Measurements from ENCODE around the gene FSTL5.

FSTL5 gene

GRCh38 chr4:161454860-161455259 lies 708.9 kb downstream of the FSTL5 start:
- DNase-seq (ENCODE audit: low read depth) = no peak

- no peak for DNase-seq (ENCODE audit: low read depth)
Measured at GRCh38 chr4:161448550-161449180, 715.1 kb downstream of the FSTL5 start.

DNA sequence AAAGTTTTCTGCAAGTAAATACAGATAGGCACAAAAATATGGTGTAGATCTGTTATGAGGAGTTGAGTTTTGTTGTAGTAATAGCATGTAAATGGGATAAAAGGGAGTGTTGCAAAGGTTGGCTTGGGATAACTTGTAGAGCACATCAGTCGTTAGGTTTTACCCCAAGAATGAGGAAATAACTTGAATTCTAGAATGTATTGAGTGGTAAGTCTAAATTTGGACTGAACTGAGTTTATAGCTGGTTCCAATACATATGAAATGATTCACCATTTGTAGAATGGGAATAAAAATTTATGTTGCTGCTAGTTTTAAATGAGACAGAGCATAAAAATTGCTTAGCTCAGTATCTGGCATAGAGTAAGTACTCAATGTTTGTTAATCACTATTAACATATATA lies 719.2 kb downstream of the FSTL5 start:
- DNase-seq (ENCODE audit: low read depth) = no peak

- DNase-seq (ENCODE audit: low read depth) = no peak
Measured at GRCh38 chr4:161442921-161443320, 720.9 kb downstream of the FSTL5 start.

DNA sequence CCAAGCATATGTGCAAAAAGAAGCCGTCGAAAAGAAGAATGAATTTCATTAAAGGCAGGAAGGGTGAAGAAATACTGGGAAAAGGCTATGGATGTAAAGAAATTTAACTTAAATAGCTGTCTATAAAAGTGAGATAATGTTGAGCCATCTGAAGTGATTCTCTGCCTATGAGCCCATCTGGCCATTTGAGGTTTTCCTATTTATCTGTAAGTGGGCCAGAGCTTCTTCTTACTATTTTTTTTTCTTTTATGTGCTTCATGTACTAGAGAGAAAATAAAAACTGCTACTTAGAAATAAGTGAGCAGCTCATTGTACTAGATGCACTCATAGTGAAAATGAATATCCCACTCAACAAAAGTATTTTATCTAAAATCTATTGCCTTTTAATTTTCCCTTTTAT lies 725.7 kb downstream of the FSTL5 start:
- no peak for DNase-seq (ENCODE audit: low read depth)

- DNase-seq (ENCODE audit: low read depth) = no peak
Measured at GRCh38 chr4:161428180-161428965, 735.4 kb downstream of the FSTL5 start.

DNA sequence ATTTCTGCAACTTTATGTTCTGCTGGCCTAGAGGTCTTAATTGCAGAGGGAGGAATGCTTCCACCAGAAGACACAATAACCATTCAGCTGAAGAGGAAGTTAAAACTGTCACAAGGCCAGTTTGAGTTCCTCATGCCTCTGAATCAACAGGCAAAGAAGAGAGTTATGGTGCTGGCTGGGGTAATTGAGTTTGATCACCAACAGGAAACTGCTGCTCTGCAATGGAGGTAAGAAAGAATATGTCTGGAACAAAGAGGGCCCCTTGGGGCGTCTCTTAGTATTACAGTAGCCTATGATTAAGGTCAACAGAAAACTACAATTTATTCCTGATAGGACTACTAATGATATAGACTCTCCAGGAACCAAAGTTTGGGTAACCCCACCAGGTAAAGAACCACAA lies 744.0 kb downstream of the FSTL5 start:
- DNase-seq (ENCODE audit: low read depth) = no peak

DNA sequence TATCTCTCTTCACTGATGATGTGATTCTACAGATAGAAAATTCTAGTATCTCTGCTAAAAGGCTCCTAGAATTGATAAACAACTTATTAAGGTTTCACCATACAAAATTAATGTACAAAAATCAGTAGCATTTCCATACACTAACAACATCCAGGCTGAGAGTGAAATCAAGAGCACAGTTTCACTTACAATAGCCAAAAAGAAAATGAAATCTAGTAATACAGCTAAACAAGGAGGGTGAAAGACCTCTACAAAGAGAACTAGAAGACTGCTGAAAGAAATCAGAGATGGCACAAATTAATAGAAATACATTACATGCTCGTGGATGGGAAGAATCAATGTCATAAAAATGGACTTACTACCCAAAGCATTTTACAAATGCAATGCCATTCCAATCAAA lies 751.9 kb downstream of the FSTL5 start:
- no peak for DNase-seq (ENCODE audit: low read depth)

GRCh38 chr4:161404346-161405110 lies 759.3 kb downstream of the FSTL5 start:
- no peak for DNase-seq (ENCODE audit: low read depth)

DNA sequence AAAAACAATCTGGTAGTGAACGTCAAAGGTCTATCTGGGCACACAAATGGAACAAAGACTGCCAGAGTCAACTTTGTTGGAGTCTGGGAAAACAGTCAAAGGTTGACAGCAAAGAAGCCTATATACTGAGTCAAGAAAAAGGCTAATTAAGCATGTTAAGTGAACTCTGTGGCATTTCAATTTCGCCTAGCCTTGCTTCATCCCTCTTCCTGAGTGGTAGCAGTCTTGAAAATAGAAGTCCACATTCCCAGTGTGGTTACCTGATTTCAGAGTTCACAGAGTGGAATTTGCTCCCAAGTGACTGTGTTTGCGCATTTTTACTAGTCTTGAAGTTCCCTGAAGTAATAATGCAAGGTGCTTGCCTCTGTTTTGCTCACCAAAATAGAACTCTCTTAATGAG lies 760.0 kb downstream of the FSTL5 start:
- DNase-seq (ENCODE audit: low read depth) = no peak

DNA sequence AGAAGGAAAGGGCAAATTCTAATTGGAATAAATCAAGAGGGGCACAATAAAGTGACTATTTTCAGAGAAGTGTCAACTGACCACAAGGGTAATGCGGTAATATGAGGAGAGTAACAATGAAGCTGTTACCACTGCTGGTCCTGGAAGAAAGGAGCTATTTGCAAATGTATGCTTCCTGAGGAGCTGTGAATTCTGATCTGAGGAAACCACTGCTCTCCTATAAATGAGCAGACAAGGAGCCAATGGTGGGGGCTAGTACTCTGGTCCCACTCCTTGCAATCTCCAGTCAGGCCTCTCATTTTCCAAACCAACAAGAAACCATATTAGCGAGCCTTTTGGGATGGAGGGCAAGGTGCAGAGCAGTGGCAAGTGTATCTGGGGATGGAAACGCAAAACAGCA lies 770.2 kb downstream of the FSTL5 start:
- no peak for DNase-seq (ENCODE audit: low read depth)

DNA sequence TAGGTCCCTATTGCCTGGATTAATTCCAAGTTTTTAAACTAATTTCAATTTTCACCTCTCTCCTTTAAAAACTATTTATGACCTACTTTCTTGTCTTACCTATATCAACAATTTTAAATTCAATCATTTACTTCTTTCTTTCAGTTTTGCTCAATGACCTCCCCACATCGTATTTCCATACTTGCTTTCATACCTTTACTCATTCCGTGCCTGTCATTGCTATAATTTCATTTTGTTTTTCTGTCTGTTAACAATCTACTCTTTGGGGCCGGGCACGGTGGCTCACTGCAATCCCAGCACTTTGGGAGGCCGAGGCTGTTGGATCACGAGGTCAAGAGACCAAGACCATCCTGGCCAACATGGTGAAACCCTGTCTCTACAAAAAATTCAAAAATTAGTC lies 781.1 kb downstream of the FSTL5 start:
- no peak for DNase-seq (ENCODE audit: low read depth)

GRCh38 chr4:161376275-161376674 lies 787.5 kb downstream of the FSTL5 start:
- DNase-seq (ENCODE audit: low read depth) = no peak

- no peak for DNase-seq (ENCODE audit: low read depth)
Measured at GRCh38 chr4:161364681-161365080, 799.1 kb downstream of the FSTL5 start.

GRCh38 chr4:161360982-161361381 lies 802.8 kb downstream of the FSTL5 start:
- no peak for DNase-seq (ENCODE audit: low read depth)

DNA sequence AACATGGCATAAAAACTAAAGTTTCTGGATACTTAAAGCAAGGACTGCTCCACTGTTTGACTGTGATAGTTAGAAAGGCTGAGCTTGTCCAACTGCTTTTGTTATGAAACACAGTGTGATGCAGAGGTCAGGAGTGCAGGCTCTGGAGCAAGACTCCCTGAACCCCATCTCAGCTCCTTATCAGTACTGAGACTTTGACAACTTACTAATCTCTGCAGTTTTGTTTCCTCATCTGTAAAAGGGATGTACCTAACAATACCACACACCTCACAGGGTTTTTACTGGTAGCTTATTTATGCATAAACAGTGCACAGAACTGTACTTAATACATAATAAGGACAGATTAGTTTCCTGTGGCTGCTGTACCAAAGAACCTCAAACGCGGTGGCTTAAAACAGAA lies 804.3 kb downstream of the FSTL5 start:
- DNase-seq (ENCODE audit: low read depth) = no peak

DNA sequence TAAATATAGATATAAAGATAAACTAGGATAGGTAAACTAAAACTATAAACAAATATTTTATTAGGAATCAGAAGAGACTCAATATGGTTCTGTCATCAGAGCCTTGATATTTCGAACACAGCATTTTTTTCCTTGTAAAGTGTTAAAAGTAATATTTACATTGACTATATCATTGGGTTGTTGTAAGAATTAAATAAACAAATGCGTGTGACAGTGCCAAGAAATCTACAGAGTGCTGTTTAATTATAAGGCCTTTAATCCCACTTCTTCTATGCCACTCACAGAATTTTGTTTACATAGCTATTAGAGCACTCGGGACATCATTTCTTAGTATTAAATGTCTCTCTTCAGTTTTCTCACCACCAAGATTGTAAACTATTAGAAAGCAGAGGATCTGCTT lies 807.4 kb downstream of the FSTL5 start:
- DNase-seq (ENCODE audit: low read depth) = no peak

GRCh38 chr4:161350946-161351345 lies 812.9 kb downstream of the FSTL5 start:
- DNase-seq (ENCODE audit: low read depth) = no peak

GRCh38 chr4:161345741-161346140 lies 818.1 kb downstream of the FSTL5 start:
- DNase-seq (ENCODE audit: low read depth) = no peak

GRCh38 chr4:161343569-161343950 lies 820.2 kb downstream of the FSTL5 start:
- no peak for DNase-seq (ENCODE audit: low read depth)

DNA sequence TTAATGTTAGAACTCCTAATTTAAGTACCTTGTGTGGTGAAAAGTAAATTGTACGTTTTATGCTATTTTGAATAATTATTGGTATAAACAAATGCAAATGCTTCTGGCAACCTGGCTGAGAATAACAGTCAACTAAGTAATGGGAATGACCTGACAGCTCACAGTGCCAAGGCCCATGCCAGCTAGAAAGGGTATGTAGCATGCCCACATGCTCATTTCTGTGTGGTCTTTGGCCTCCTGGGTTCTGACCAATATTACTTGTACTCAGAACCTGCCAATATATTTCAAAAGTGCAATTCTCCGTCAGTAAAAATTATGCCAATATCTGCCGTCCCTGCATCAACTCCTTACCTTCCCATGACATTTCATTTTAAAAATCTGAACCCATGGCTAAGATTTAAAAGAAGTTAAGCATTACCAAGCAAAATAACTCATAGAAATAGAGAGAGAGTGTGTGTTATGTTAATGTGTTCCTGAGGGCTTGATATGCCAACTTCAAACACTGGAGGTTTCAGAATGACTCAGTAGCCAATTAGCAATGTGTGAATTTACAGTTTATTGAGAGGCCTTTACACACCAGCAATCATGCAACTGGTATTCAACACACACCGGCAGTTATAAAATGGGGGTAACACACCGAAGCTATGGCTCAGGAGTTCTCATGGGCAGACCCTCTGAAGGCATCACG lies 820.8 kb downstream of the FSTL5 start:
- no peak for DNase-seq (ENCODE audit: low read depth)

GRCh38 chr4:161336621-161337020 lies 827.2 kb downstream of the FSTL5 start:
- no peak for DNase-seq (ENCODE audit: low read depth)
